ENCODE measurements around the gene PSMB7.

GRCh38 chr9:124394596-124394995 is 20.6 kb downstream of the PSMB7 start:
- TF ChIP-seq CTCF (IDR thresholded peaks at IDR 0.05) = no peak
- no peak for TF ChIP-seq POLR2AphosphoS5 (IDR thresholded peaks at IDR 0.05)
- no peak for TF ChIP-seq POLR2A (IDR thresholded peaks at IDR 0.05)
- TF ChIP-seq EP300 (IDR thresholded peaks at IDR 0.05) = no peak
